HCT116 (cell line): ENCODE measurements around the gene TRAPPC14. TPM values are rescaled to one million over a fixed set of nuclear protein-coding genes. Genes with fewer than 3 reads are reported as not detected.
A peak's percentile ranks its signal among the peaks of the same experiment; 100 is the strongest.

Experiments used
- ATAC-seq: fragments of 200-7000 bp; cut with Tn5 transposase; 2 replicates; pipeline ENCODE4 v1.9.1; 2020; ENCODE audit warnings: mild to moderate bottlenecking, moderate library complexity
- BruUV-seq: library from RNA; stranded (reverse); fragments of 400-500 nt; replicated peaks from 2 replicates; lab custom pipeline; 2021; lab: Mats Ljungman, UMichigan
- CTCF ChIA-PET: fragments of 300-600 bp; sonication (Branson Sonifier 250); formaldehyde crosslinking; loops from one replicate; lab custom pipeline; 2021; ENCODE audit warnings: antibody characterized with exemption; lab: Charles Lee
- POLR2A ChIA-PET: fragments of 300-600, 350-600 bp; sonication (Branson Sonifier 250); formaldehyde crosslinking; loops from one replicate; lab custom pipeline; 2021; ENCODE audit warnings: antibody characterized with exemption; lab: Charles Lee
- RAD21 ChIA-PET, 2 experiments: fragments of 300-600 bp; sonication (Branson Sonifier 250); formaldehyde crosslinking; loops; one replicate each; lab custom pipeline; 2023; ENCODE audit warnings: low total read pairs in 2 of 2; ENCODE audit not compliant: uncharacterized antibody in 2 of 2, unreplicated experiment in 2 of 2, low non-redundant PET in 1 of 2; lab: Charles Lee
- DNase-seq: peaks from one replicate; pipeline ENCODE4 v3.0.0-alpha.2; 2010; ENCODE audit warnings: low read depth, low spot score
- H2AFZ ChIP-seq: fragments of 200-600 bp; shearing (Covaris generic), sonication (generic); 2 replicates; pipeline ENCODE4 v1.6.1; 2017; ENCODE audit warnings: low read depth, mixed run types, mixed read lengths, antibody characterized with exemption, low read length; ENCODE audit not compliant: poor library complexity, severe bottlenecking
- H3K27ac ChIP-seq: 2 replicates; pipeline ENCODE4 v1.5.1; 2012; ENCODE audit warnings: low read depth, low read length
- H3K27me3 ChIP-seq: fragments of 200-600 bp; sonication (generic); 2 replicates; pipeline ENCODE4 v1.6.1; 2016; ENCODE audit warnings: mixed run types, low read length, mixed read lengths; ENCODE audit not compliant: insufficient read depth
- H3K36me3 ChIP-seq, 2 experiments: fragments of 200-500 bp in 1 of 2; fragments of 200-600 bp in 1 of 2; sonication (Bioruptor generic) in 1 of 2; sonication (generic) in 1 of 2; 2 replicates each; pipeline versions ENCODE4 v1.5.1 to v1.6.1; 2014 to 2016; ENCODE audit warnings: low read length in 2 of 2, inconsistent platforms in 1 of 2, mixed read lengths in 1 of 2, mixed run types in 1 of 2; ENCODE audit not compliant: insufficient read depth in 2 of 2, control insufficient read depth in 1 of 2
- H3K4me1 ChIP-seq, 2 experiments: fragments of 200-600 bp in 1 of 2; sonication (generic) in 1 of 2; 2 replicates each; pipeline versions ENCODE4 v1.5.1 to v1.6.1; 2012 to 2017; ENCODE audit warnings: low read length in 2 of 2, inconsistent platforms in 1 of 2, mild to moderate bottlenecking in 1 of 2, mixed read lengths in 1 of 2, mixed run types in 1 of 2, moderate library complexity in 1 of 2; ENCODE audit not compliant: insufficient read depth in 2 of 2, control insufficient read depth in 1 of 2
- H3K4me2 ChIP-seq: fragments of 200-600 bp; sonication (generic); 2 replicates; pipeline ENCODE4 v1.6.1; 2017; ENCODE audit warnings: mixed run types, low read length, mixed read lengths
- H3K4me3 ChIP-seq, 2 experiments: fragments of 200-600 bp in 1 of 2; sonication (generic) in 1 of 2; replicated peaks in 1 of 2; 2 replicates each; pipeline ENCODE4 v1.5.1; 2011 to 2016; ENCODE audit warnings: low read length in 2 of 2, control low read depth in 1 of 2, low read depth in 1 of 2, mild to moderate bottlenecking in 1 of 2, mixed read lengths in 1 of 2, mixed run types in 1 of 2
- H3K79me2 ChIP-seq: fragments of 200-600 bp; sonication (generic); 2 replicates; pipeline ENCODE4 v1.6.1; 2017; ENCODE audit warnings: mild to moderate bottlenecking, mixed run types, low read length, moderate library complexity, mixed read lengths; ENCODE audit not compliant: insufficient read depth
- H3K9ac ChIP-seq: fragments of 200-600 bp; sonication (generic); 2 replicates; pipeline ENCODE4 v1.6.1; 2016; ENCODE audit warnings: low read length, mixed read lengths
- H3K9me2 ChIP-seq: fragments of 200-600 bp; sonication (generic), shearing (Covaris generic); 2 replicates; pipeline ENCODE4 v1.6.1; 2017; ENCODE audit warnings: mixed run types, mild to moderate bottlenecking, moderate library complexity; ENCODE audit not compliant: insufficient read depth
- H3K9me3 ChIP-seq, 2 experiments: fragments of 200-500 bp in 1 of 2; fragments of 200-600 bp in 1 of 2; sonication (Bioruptor generic) in 1 of 2; sonication (generic) in 1 of 2; 2 replicates each; pipeline ENCODE4 v1.6.1; 2014 to 2017; ENCODE audit warnings: low read length in 2 of 2, mixed read lengths in 2 of 2, inconsistent platforms in 1 of 2, low read depth in 1 of 2, mild to moderate bottlenecking in 1 of 2, mixed run types in 1 of 2, moderate library complexity in 1 of 2; ENCODE audit not compliant: control insufficient read depth in 1 of 2, insufficient read depth in 1 of 2
- H4K20me1 ChIP-seq: fragments of 200-600 bp; sonication (generic), shearing (Covaris generic); 2 replicates; pipeline ENCODE4 v1.6.1; 2017; ENCODE audit warnings: mixed run types, mild to moderate bottlenecking, moderate library complexity; ENCODE audit not compliant: insufficient read depth
- CBX3 ChIP-seq: IDR thresholded peaks from 2 replicates; pipeline ENCODE4 v1.6.1; 2012; ENCODE audit warnings: low read depth
- CEBPB ChIP-seq: IDR thresholded peaks from 2 replicates; pipeline ENCODE4 v1.6.1; 2012; ENCODE audit warnings: low read depth
- EGR1 ChIP-seq: IDR thresholded peaks from 2 replicates; pipeline ENCODE4 v1.6.1; 2012; ENCODE audit warnings: low read depth
- EZH2 ChIP-seq: fragments of 200-600 bp; sonication (generic); IDR thresholded peaks from 2 replicates; pipeline ENCODE4 v1.6.1; 2017; ENCODE audit warnings: antibody characterized with exemption, mixed run types
- POLR2A ChIP-seq: IDR thresholded peaks from 2 replicates; pipeline ENCODE4 v1.7.0; 2011; ENCODE audit warnings: borderline replicate concordance; ENCODE audit not compliant: insufficient read depth, insufficient read length; ENCODE audit errors: extremely low read depth
- POLR2AphosphoS5 ChIP-seq: IDR thresholded peaks from 2 replicates; pipeline ENCODE4 v1.6.1; 2011; ENCODE audit warnings: mild to moderate bottlenecking, low read depth, low read length, moderate library complexity
- SRF ChIP-seq: IDR thresholded peaks from 2 replicates; pipeline ENCODE4 v1.6.1; 2012; ENCODE audit warnings: low read depth
- TCF7L2 ChIP-seq: IDR thresholded peaks from 2 replicates; pipeline ENCODE4 v1.7.0; 2011; ENCODE audit warnings: borderline replicate concordance, inconsistent platforms; ENCODE audit not compliant: insufficient read depth, insufficient read length; ENCODE audit errors: extremely low read depth
- YY1 ChIP-seq: IDR thresholded peaks from 2 replicates; pipeline ENCODE4 v1.6.1; 2011; ENCODE audit warnings: low read length, low read depth, moderate library complexity, mild to moderate bottlenecking; ENCODE audit not compliant: insufficient replicate concordance; ENCODE audit errors: extremely low read depth
- intact Hi-C: fragments of 100-400 bp; cut with micrococcal nuclease; formaldehyde crosslinking; loops from 2 replicates; pipeline ENCODE4 v1.10.0; 2022
- total RNA-seq: library from RNA; stranded (reverse); gene quantifications from one replicate; pipeline ENCODE4 v1.2.1, GENCODE V29; 2021; ENCODE audit not compliant: unreplicated experiment

The TRAPPC14 gene
- total RNA-seq, 1 experiment from 2014 or later: 23.2 TPM

GRCh38 chr7:100119072-100119969 is 39.2 kb downstream of the TRAPPC14 start, which contains the start of the genes CNPY4 and TAF6:
Gene CNPY4 (plus strand): TSS chr7:100119634. CDS start chr7:100119745, 111 bp downstream.
Gene TAF6 (minus strand): TSS chr7:100119358. CDS start chr7:100114209, 5,149 bp downstream.
- peak; percentile 94 for DNase-seq
- Histone ChIP-seq H3K9me3 (no peaks in the 10 kb centered on the region), H3K4me3 (peak within 1 kb of the TSS; percentile 90 to 99), H3K9me2 (no peaks in the 10 kb centered on the region), H3K27ac (peak within 1 kb of the TSS; percentile 50), H4K20me1 (no peaks in the 10 kb centered on the region), H3K9ac (peak within 1 kb of the TSS; percentile 87), H3K79me2 (peaks cover 11% of the 10 kb centered on the region), H3K4me2 (peak within 1 kb of the TSS; percentile 91), H3K27me3 (no peaks in the 10 kb centered on the region), H3K36me3 (no peaks in the 10 kb centered on the region), H3K4me1 (peaks cover 8 to 20% of the 10 kb centered on the region in 2 experiments), H2AFZ (peak within 1 kb of the TSS; percentile 59)
- TSS peak; percentile 66 for BruUV-seq
- ChIA-PET RAD21 (no interaction called here), CTCF (no interaction called here), POLR2A (no interaction called here)
- intact Hi-C loops: no loop called here
- TF ChIP-seq YY1 (peak; percentile 99), POLR2AphosphoS5 (peak; percentile 88), POLR2A (peak; percentile 57), TCF7L2 (peak; percentile 70), CBX3 (no peak), EZH2 (no peak), SRF (no peak), CEBPB (no peak), EGR1 (no peak)
- peak; percentile 83 for ATAC-seq
